Osteoblast (primary cell): ENCODE measurements around the gene XXYLT1. TPM values are rescaled to one million over a fixed set of nuclear protein-coding genes. Genes with fewer than 3 reads are reported as not detected.

ENCODE experiments used
- DNase-seq: peaks from one replicate; pipeline ENCODE4 v3.0.0; 2011; ENCODE audit warnings: low spot score, mixed read lengths; ENCODE audit not compliant: insufficient read length; ENCODE audit errors: missing footprints
- H2AFZ ChIP-seq: 2 replicates; pipeline ENCODE4 v1.6.0; 2011; ENCODE audit warnings: mild to moderate bottlenecking, low read length
- H3K27ac ChIP-seq: 2 replicates; pipeline ENCODE4 v1.5.1; 2011; ENCODE audit warnings: mild to moderate bottlenecking, low read depth, low read length, moderate library complexity
- H3K27me3 ChIP-seq: 2 replicates; pipeline ENCODE4 v1.6.0; 2012; ENCODE audit warnings: mild to moderate bottlenecking, control low read depth, inconsistent platforms, low read length, moderate library complexity; ENCODE audit not compliant: insufficient read depth
- H3K36me3 ChIP-seq: 2 replicates; pipeline ENCODE4 v1.5.1; 2011; ENCODE audit warnings: mild to moderate bottlenecking, low read length, control low read depth, moderate library complexity; ENCODE audit not compliant: insufficient read depth
- H3K4me1 ChIP-seq: 2 replicates; pipeline ENCODE4 v1.5.1; 2011; ENCODE audit warnings: mild to moderate bottlenecking, low read length, control low read depth, moderate library complexity; ENCODE audit not compliant: insufficient read depth
- H3K4me2 ChIP-seq: 2 replicates; pipeline ENCODE4 v1.6.0; 2011; ENCODE audit warnings: mild to moderate bottlenecking, low read length; ENCODE audit not compliant: insufficient read depth
- H3K4me3 ChIP-seq: fragments of 200-600 bp; sonication (generic); 3 replicates; pipeline ENCODE4 v1.5.1; 2012; ENCODE audit warnings: mild to moderate bottlenecking, low read length, inconsistent platforms; ENCODE audit not compliant: insufficient read depth
- H3K79me2 ChIP-seq: 2 replicates; pipeline ENCODE4 v1.6.0; 2012; ENCODE audit warnings: mild to moderate bottlenecking, low read length, control low read depth, inconsistent platforms; ENCODE audit not compliant: insufficient read depth
- H3K9me3 ChIP-seq: 2 replicates; pipeline ENCODE4 v1.5.1; 2011; ENCODE audit warnings: low read depth, low read length, control low read depth
- H4K20me1 ChIP-seq: 2 replicates; pipeline ENCODE4 v1.6.0; 2012; ENCODE audit warnings: mild to moderate bottlenecking, low read length, control low read depth; ENCODE audit not compliant: insufficient read depth
- total RNA-seq: library from RNA; depleted of rRNA; stranded (reverse); fragments of >200 nt; gene quantifications from 2 replicates; pipeline ENCODE4 v1.2.3, GENCODE V29; 2012
- TF ChIP-seq, protein P1 (sequence below): IDR thresholded peaks from 2 replicates; pipeline ENCODE4 v1.5.1; 2011; ENCODE audit warnings: mild to moderate bottlenecking, low read depth, low read length, moderate library complexity; ENCODE audit errors: extremely low read depth

The XXYLT1 gene
- total RNA-seq, 1 donor, result 28.2 TPM

DNA sequence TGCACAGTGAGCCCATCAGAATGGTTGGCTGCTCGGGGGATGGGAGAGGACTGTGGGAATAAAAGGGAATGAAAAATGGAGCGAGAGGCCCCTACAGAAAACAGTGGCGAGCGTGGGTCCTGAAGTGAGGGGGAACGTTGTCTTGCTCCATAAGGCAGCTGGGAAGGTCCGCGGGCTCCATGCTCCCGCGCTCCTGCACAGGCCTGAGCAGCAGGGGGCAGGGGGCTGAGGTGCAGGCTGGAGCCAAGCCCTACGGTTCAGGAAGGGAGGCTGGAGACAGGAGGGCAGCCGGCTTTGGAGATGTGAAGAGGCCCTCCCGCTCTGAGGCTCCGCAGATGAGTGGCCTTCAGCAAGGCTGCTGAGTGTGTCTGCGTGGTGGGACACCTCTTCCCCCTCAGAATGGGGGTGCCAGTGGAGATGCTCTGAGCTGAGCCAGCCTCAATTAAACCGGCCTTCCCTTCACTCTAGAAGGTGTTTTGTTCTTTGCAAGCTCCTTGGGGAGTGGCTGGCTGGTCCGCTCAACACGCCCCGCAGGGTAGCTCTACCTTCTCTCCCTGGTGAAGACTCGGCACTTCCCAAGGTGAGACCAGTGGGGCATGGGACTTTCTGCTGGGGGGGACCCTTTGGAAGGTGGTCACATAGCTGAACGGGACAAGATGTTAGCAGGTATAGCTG, 208.0 kb downstream of the XXYLT1 start:
- Histone ChIP-seq H3K27ac (no peak overlapping the region), H3K9me3 (no peaks in the 10 kb centered on the region), H4K20me1 (no peaks in the 10 kb centered on the region), H2AFZ (no peak overlapping the region), H3K27me3 (no peaks in the 10 kb centered on the region), H3K4me3 (no peak overlapping the region), H3K4me1 (no peaks in the 10 kb centered on the region), H3K4me2 (no peak overlapping the region), H3K36me3 (no peaks in the 10 kb centered on the region), H3K79me2 (no peaks in the 10 kb centered on the region)
- TF ChIP-seq, protein P1, sequence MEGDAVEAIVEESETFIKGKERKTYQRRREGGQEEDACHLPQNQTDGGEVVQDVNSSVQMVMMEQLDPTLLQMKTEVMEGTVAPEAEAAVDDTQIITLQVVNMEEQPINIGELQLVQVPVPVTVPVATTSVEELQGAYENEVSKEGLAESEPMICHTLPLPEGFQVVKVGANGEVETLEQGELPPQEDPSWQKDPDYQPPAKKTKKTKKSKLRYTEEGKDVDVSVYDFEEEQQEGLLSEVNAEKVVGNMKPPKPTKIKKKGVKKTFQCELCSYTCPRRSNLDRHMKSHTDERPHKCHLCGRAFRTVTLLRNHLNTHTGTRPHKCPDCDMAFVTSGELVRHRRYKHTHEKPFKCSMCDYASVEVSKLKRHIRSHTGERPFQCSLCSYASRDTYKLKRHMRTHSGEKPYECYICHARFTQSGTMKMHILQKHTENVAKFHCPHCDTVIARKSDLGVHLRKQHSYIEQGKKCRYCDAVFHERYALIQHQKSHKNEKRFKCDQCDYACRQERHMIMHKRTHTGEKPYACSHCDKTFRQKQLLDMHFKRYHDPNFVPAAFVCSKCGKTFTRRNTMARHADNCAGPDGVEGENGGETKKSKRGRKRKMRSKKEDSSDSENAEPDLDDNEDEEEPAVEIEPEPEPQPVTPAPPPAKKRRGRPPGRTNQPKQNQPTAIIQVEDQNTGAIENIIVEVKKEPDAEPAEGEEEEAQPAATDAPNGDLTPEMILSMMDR, result no peak
- peak; percentile 58 for DNase-seq

DNA sequence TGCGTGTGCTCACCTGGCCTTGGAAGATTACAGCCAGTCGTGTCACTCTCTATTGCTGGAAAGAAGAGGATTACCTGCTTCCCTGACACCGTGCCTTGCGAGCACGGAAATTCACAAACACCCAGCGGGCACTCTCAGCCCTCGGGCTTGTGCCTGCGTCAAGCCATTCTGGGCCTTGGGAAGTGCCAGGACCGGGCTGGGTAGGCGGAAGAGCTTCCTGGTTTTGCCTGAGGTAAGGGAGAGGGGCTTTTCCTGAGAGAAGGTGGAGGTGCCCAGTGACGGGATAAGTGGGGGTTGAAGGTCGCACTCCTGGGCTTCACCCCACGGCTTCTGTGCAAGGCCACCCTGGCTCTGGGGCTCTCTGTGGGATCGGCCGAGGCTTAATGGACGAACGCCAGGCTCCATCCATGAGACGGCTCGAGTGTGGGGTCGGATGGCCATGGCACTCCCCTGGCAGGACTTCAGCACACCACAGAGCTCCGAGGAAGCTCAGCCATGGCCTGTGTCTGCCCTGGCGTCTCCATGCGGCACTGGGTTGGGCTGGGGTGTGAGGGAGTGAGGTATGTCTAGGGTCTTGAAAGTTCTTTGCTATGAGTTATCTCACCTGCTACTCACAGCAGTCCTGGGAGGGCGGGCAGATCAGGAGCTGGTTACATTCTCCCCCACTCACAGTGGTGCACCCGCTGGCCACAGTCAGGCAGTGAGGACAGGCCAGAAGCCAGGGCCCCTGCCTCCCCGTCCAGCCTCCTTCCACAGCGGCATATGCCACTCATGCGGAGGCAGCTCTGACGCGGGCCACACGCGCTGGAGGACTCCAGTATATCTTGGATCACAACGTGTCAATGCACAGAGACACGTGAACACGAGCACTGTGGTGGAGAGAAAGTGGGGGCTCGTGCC, 209.0 kb downstream of the XXYLT1 start:
- Histone ChIP-seq H3K4me2 (no peak overlapping the region), H3K27ac (no peak overlapping the region), H3K9me3 (no peaks in the 10 kb centered on the region), H3K4me3 (no peak overlapping the region), H3K36me3 (no peaks in the 10 kb centered on the region), H3K4me1 (no peaks in the 10 kb centered on the region), H4K20me1 (no peaks in the 10 kb centered on the region), H3K79me2 (no peaks in the 10 kb centered on the region), H2AFZ (no peak overlapping the region), H3K27me3 (no peaks in the 10 kb centered on the region)
- TF ChIP-seq, protein P1, result no peak
- DNase-seq, result peak; percentile 79

DNA sequence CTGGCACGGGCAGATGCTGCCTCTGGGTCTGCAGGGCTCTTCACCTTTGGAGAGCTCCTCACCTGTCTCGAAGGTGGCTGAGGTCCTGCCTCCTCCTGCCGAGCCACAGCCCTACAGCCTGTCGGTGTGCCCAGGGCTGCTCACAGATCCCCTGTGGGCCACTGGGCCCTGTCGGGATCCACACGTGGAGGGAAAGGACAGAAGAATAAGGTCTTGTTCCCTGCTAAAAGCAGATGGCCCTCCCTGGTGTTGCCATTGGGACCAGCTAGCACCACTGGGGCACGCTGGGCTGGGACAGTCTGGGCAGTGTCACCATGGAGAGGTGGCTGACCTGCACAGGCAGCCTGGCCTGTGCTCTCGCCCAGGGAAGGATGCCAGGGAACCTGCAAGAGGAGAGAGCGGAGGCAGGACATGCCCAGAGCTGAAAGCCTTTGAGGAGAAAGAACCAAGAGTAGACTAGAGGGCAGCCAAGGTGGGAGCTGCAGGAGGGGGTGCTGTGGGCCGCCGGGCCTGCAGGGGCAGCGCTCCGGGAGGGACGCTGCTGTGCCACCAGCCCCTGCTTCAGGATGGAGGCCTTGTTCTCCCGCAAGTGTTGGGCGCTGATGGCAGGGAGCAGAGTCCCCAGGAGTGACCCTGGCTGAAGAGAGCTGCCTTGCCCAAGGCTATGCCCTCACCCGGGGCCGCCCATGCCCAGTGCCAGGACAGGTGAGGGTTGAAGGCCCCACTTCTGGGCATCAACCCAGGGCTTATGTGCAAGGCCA, 210.2 kb downstream of the XXYLT1 start:
- H3K4me1 ChIP-seq, result no peaks in the 10 kb centered on the region
- H3K36me3 ChIP-seq, result no peaks in the 10 kb centered on the region
- TF ChIP-seq, protein P1, result no peak
- H3K27ac ChIP-seq, result no peak overlapping the region
- H2AFZ ChIP-seq, result no peak overlapping the region
- H3K79me2 ChIP-seq, result no peaks in the 10 kb centered on the region
- no peaks in the 10 kb centered on the region for H3K9me3 ChIP-seq
- no peaks in the 10 kb centered on the region for H4K20me1 ChIP-seq
- no peak overlapping the region for H3K4me2 ChIP-seq
- peak; percentile 80 for DNase-seq
- no peak overlapping the region for H3K4me3 ChIP-seq
- no peaks in the 10 kb centered on the region for H3K27me3 ChIP-seq

DNA sequence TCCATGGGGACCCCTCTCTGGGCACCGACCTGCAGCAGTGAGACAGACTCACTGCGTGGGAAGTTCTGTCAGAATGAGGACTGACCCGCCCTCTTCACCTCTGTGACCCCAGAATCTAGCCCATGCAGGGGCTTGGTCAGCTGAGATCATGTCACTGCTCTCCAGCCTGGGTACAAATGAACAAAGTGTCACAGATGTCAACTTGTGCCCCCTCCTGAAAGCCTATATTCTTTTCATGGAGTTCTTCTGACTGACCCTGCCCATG, 210.8 kb downstream of the XXYLT1 start:
- Histone ChIP-seq H3K79me2 (no peaks in the 10 kb centered on the region), H2AFZ (no peak overlapping the region), H3K4me2 (no peak overlapping the region), H3K27ac (no peak overlapping the region), H3K36me3 (no peaks in the 10 kb centered on the region), H3K4me3 (no peak overlapping the region), H3K27me3 (no peaks in the 10 kb centered on the region), H4K20me1 (no peaks in the 10 kb centered on the region), H3K9me3 (no peaks in the 10 kb centered on the region), H3K4me1 (no peaks in the 10 kb centered on the region)
- no peak for DNase-seq
- TF ChIP-seq, protein P1, result no peak
